Peyer's patch (tissue), 4 donors: Measurements from ENCODE around the gene NFYC.

Experiments used
- POLR2A ChIP-seq, 2 donors: fragments of 450-650 bp; IDR thresholded peaks; one replicate each; pipeline ENCODE4 v1.5.1; 2017; ENCODE audit warnings: antibody characterized with exemption in 2 of 2, mild to moderate bottlenecking in 2 of 2, moderate library complexity in 2 of 2
- TF ChIP-seq, protein P1 (sequence below), 6 experiments: fragments of 450-650 bp in 4 of 6; fragments of 200-600 bp in 2 of 6; sonication (generic) in 1 of 6; IDR thresholded peaks; one replicate each; pipeline ENCODE4 v1.5.1; 2017 to 2019; ENCODE audit warnings: antibody characterized with exemption in 6 of 6, mild to moderate bottlenecking in 3 of 6, moderate library complexity in 1 of 6

GRCh38 chr1:40754201-40754600 is 62.7 kb downstream of the NFYC start:
- TF ChIP-seq, protein P1, sequence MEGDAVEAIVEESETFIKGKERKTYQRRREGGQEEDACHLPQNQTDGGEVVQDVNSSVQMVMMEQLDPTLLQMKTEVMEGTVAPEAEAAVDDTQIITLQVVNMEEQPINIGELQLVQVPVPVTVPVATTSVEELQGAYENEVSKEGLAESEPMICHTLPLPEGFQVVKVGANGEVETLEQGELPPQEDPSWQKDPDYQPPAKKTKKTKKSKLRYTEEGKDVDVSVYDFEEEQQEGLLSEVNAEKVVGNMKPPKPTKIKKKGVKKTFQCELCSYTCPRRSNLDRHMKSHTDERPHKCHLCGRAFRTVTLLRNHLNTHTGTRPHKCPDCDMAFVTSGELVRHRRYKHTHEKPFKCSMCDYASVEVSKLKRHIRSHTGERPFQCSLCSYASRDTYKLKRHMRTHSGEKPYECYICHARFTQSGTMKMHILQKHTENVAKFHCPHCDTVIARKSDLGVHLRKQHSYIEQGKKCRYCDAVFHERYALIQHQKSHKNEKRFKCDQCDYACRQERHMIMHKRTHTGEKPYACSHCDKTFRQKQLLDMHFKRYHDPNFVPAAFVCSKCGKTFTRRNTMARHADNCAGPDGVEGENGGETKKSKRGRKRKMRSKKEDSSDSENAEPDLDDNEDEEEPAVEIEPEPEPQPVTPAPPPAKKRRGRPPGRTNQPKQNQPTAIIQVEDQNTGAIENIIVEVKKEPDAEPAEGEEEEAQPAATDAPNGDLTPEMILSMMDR (IDR thresholded peaks at IDR 0.05), result no peak
- TF ChIP-seq POLR2A (IDR thresholded peaks at IDR 0.05), result no peak
